Liver (tissue), 9 donors: ENCODE measurements around the gene RNASEH2A. TPM values are rescaled to one million over a fixed set of nuclear protein-coding genes. Genes with fewer than 3 reads are reported as not detected.

Experiments
- DNase-seq: peaks from one replicate; pipeline ENCODE4 v3.0.0-alpha.2; 2017; ENCODE audit warnings: low spot score
- H3K27ac ChIP-seq, 2 donors: one replicate each; pipeline ENCODE4 v1.7.0; 2013; ENCODE audit warnings: inconsistent platforms in 2 of 2, low read length in 2 of 2, control low read depth in 1 of 2, low read depth in 1 of 2, mild to moderate bottlenecking in 1 of 2
- H3K27me3 ChIP-seq, 4 donors: one replicate each; pipeline versions ENCODE4 v1.6.1 to v1.7.0; 2013; ENCODE audit warnings: low read length in 3 of 4, inconsistent platforms in 1 of 4, mild to moderate bottlenecking in 1 of 4, moderate library complexity in 1 of 4; ENCODE audit not compliant: control insufficient read depth in 4 of 4, insufficient read depth in 4 of 4
- H3K36me3 ChIP-seq, 4 donors: one replicate each; pipeline versions ENCODE4 v1.6.1 to v1.7.0; 2013; ENCODE audit warnings: low read length in 3 of 4, mild to moderate bottlenecking in 3 of 4, low read depth in 1 of 4, moderate library complexity in 1 of 4; ENCODE audit not compliant: control insufficient read depth in 4 of 4, insufficient read depth in 3 of 4
- H3K4me1 ChIP-seq, 4 donors: one replicate each; pipeline versions ENCODE4 v1.6.1 to v1.7.0; 2013; ENCODE audit warnings: low read length in 3 of 4, mild to moderate bottlenecking in 3 of 4, moderate library complexity in 1 of 4; ENCODE audit not compliant: control insufficient read depth in 4 of 4, insufficient read depth in 4 of 4
- H3K4me3 ChIP-seq, 3 donors: one replicate each; pipeline versions ENCODE4 v1.6.1 to v1.7.0; 2013; ENCODE audit warnings: low read length in 3 of 3, control low read depth in 1 of 3, low read depth in 1 of 3, mild to moderate bottlenecking in 1 of 3
- H3K9ac ChIP-seq, 2 donors: one replicate each; pipeline ENCODE4 v1.7.0; 2013; ENCODE audit warnings: low read length in 2 of 2, mild to moderate bottlenecking in 2 of 2, moderate library complexity in 2 of 2, control low read depth in 1 of 2, low read depth in 1 of 2
- H3K9me3 ChIP-seq, 4 donors: one replicate each; pipeline versions ENCODE4 v1.6.1 to v1.7.0; 2013; ENCODE audit warnings: low read length in 3 of 4; ENCODE audit not compliant: control insufficient read depth in 4 of 4
- EGR1 ChIP-seq, 2 donors: IDR thresholded peaks; 2 replicates each; pipeline ENCODE4 v1.6.1; 2016 to 2018; ENCODE audit warnings: antibody characterized with exemption in 2 of 2, low read depth in 2 of 2
- FOXA1 ChIP-seq: IDR thresholded peaks from 2 replicates; pipeline ENCODE4 v1.6.1; 2016; ENCODE audit warnings: antibody characterized with exemption
- FOXA2 ChIP-seq: IDR thresholded peaks from 2 replicates; pipeline ENCODE4 v1.6.1; 2016; ENCODE audit warnings: antibody characterized with exemption
- GABPA ChIP-seq, 2 donors: IDR thresholded peaks in 1 of 2; conservative IDR thresholded peaks in 1 of 2; 2 replicates each; pipeline ENCODE4 v1.6.1; 2016; ENCODE audit warnings: antibody characterized with exemption in 2 of 2, mild to moderate bottlenecking in 1 of 2, moderate library complexity in 1 of 2
- HNF4A ChIP-seq, 2 donors: conservative IDR thresholded peaks; 2 replicates each; pipeline ENCODE4 v1.6.1; 2016; ENCODE audit warnings: antibody characterized with exemption in 2 of 2, mild to moderate bottlenecking in 2 of 2
- HNF4G ChIP-seq: IDR thresholded peaks from 2 replicates; pipeline ENCODE4 v1.6.1; 2016; ENCODE audit warnings: antibody characterized with exemption
- JUND ChIP-seq, 2 donors: IDR thresholded peaks; 2 replicates each; pipeline ENCODE4 v1.6.1; 2016; ENCODE audit warnings: antibody characterized with exemption in 2 of 2
- NR2F2 ChIP-seq: IDR thresholded peaks from 2 replicates; pipeline ENCODE4 v1.6.1; 2016; ENCODE audit warnings: antibody characterized with exemption
- RAD21 ChIP-seq, 2 donors: IDR thresholded peaks; 2 replicates each; pipeline ENCODE4 v1.6.1; 2016; ENCODE audit warnings: antibody characterized with exemption in 2 of 2, mild to moderate bottlenecking in 2 of 2
- RXRA ChIP-seq, 2 donors: IDR thresholded peaks; 2 replicates each; pipeline ENCODE4 v1.6.1; 2017 to 2018; ENCODE audit warnings: antibody characterized with exemption in 2 of 2, mild to moderate bottlenecking in 1 of 2
- SP1 ChIP-seq: IDR thresholded peaks from 2 replicates; pipeline ENCODE4 v1.6.1; 2018; ENCODE audit warnings: antibody characterized with exemption, mild to moderate bottlenecking
- TAF1 ChIP-seq: conservative IDR thresholded peaks from 2 replicates; pipeline ENCODE4 v1.6.1; 2016; ENCODE audit warnings: antibody characterized with exemption, mild to moderate bottlenecking
- YY1 ChIP-seq: IDR thresholded peaks from 2 replicates; pipeline ENCODE4 v1.6.1; 2016; ENCODE audit warnings: antibody characterized with exemption, mild to moderate bottlenecking
- WGBS: extraction: QIAGEN DNeasy Blood & Tissue Kit; methylation state at CpG from one replicate; pipeline ENCODE4 v1.1.7; 2013; 5-methylcytosine and 5-hydroxymethylcytosine counted together
- polyA plus RNA-seq, 2 donors: library from polyadenylated mRNA; stranded (reverse) in 1 of 2; unstranded in 1 of 2; fragments of 200-250 nt in 1 of 2; fragments of >200 nt in 1 of 2; fragmentation: Nextera tagmentation in 1 of 2; extraction: Ambion mirVana in 1 of 2; gene quantifications; one replicate each; pipeline versions ENCODE4 v1.2.1 to v1.2.3, GENCODE V29; 2013 to 2015
- total RNA-seq, 2 donors: library from RNA; depleted of rRNA; stranded (reverse); fragments of >200 nt; gene quantifications; one replicate each; pipeline ENCODE4 v1.2.3, GENCODE V29; 2014
- TF ChIP-seq, protein P1 (sequence below): IDR thresholded peaks from 2 replicates; pipeline ENCODE4 v1.6.1; 2016; ENCODE audit warnings: antibody characterized with exemption, mild to moderate bottlenecking
- TF ChIP-seq, protein P2 (sequence below): fragments of 150-350 bp; IDR thresholded peaks from 2 replicates; pipeline ENCODE4 v1.5.1; 2017; ENCODE audit warnings: improper control_type of control experiment, low read depth, low read length; ENCODE audit not compliant: missing input control
- TF ChIP-seq, protein P3 (sequence below): IDR thresholded peaks from 2 replicates; pipeline ENCODE4 v1.6.1; 2016; ENCODE audit warnings: antibody characterized with exemption
- TF ChIP-seq, protein P4 (sequence below): IDR thresholded peaks from 2 replicates; pipeline ENCODE4 v1.6.1; 2016; ENCODE audit warnings: antibody characterized with exemption
- TF ChIP-seq, protein P5 (sequence below): IDR thresholded peaks from 2 replicates; pipeline ENCODE4 v1.6.1; 2016; ENCODE audit warnings: antibody characterized with exemption
- donor health status: healthy.
- donor health status: healthy.
- donor health status: healthy.
- donor health status: healthy.
- donor health status: healthy.

The RNASEH2A gene
- total and polyA plus RNA-seq, 4 donors: 1.8 to 17.5 (median 3.5) TPM

DNA sequence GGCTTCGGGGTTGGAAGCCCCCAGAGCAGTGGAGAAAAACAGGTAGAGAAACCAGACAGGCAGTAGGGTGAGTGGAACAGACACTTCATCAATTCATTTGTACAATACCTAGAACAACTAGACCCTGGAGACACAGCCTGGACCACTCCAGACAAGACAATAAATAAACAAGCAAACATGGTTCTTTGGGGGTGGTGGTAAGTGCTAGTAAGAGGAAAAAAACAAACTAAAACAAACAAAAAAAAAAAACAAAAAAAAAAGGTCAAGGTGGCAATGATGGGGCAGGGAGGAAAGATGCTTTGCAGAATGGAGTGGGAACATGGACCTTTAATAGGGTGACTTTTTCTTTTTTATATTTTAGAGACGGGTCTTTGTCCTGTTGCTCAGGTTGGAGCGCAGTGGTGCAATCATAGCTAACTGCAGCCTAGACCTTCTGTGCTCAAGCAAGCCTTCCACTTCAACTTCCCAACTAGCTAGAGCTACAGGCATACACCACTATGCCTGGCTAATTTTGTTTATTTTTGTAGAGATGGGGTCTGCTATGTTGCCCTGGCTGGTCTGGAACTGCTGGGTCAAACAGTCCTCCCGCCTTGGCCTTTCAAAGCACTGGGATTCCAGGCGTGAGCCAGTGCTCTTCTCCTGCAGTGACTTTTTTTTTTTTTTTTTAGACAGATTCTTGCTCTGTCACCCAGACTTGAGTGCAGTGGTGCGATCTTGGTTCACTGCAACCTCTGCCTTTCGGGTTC lies 12.0 kb upstream of the RNASEH2A start:
- Histone ChIP-seq H3K27ac (peak overlapping the region; percentile 98 to 99), H3K4me3 (peak overlapping the region; percentile 31 to 83 (median 53)), H3K4me1 (peaks cover 0 to 24% (median 14%) of the 10 kb centered on the region in 4 donors), H3K27me3 (no peaks in the 10 kb centered on the region), H3K36me3 (peaks cover 0 to 3% (median 1%) of the 10 kb centered on the region in 4 donors), H3K9me3 (no peaks in the 10 kb centered on the region), H3K9ac (peak overlapping the region; percentile 48 to 49)
- 61% methylated on average over 7 of the region's 7 CpGs for WGBS
- TF ChIP-seq HNF4A (conservative IDR thresholded peaks at IDR 0.05) (no peak), GABPA (IDR thresholded peaks at IDR 0.05 in 1 of 2, conservative IDR thresholded peaks at IDR 0.05 in 1 of 2) (no peak), HNF4G (no peak), SP1 (no peak), FOXA1 (no peak), TAF1 (no peak), FOXA2 (no peak), YY1 (no peak), JUND (IDR thresholded peaks at IDR 0.05) (peak in 1 of 2 donors; percentile 57), EGR1 (IDR thresholded peaks at IDR 0.05; ENCODE audit: low read depth in 2 of 2) (peak in 1 of 2 donors; percentile 5), RAD21 (IDR thresholded peaks at IDR 0.05) (peak in 1 of 2 donors; percentile 2), RXRA (IDR thresholded peaks at IDR 0.05) (peak in 1 of 2 donors; percentile 4), NR2F2 (no peak)
- TF ChIP-seq, protein P1, sequence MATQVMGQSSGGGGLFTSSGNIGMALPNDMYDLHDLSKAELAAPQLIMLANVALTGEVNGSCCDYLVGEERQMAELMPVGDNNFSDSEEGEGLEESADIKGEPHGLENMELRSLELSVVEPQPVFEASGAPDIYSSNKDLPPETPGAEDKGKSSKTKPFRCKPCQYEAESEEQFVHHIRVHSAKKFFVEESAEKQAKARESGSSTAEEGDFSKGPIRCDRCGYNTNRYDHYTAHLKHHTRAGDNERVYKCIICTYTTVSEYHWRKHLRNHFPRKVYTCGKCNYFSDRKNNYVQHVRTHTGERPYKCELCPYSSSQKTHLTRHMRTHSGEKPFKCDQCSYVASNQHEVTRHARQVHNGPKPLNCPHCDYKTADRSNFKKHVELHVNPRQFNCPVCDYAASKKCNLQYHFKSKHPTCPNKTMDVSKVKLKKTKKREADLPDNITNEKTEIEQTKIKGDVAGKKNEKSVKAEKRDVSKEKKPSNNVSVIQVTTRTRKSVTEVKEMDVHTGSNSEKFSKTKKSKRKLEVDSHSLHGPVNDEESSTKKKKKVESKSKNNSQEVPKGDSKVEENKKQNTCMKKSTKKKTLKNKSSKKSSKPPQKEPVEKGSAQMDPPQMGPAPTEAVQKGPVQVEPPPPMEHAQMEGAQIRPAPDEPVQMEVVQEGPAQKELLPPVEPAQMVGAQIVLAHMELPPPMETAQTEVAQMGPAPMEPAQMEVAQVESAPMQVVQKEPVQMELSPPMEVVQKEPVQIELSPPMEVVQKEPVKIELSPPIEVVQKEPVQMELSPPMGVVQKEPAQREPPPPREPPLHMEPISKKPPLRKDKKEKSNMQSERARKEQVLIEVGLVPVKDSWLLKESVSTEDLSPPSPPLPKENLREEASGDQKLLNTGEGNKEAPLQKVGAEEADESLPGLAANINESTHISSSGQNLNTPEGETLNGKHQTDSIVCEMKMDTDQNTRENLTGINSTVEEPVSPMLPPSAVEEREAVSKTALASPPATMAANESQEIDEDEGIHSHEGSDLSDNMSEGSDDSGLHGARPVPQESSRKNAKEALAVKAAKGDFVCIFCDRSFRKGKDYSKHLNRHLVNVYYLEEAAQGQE: no peak
- TF ChIP-seq, protein P2, sequence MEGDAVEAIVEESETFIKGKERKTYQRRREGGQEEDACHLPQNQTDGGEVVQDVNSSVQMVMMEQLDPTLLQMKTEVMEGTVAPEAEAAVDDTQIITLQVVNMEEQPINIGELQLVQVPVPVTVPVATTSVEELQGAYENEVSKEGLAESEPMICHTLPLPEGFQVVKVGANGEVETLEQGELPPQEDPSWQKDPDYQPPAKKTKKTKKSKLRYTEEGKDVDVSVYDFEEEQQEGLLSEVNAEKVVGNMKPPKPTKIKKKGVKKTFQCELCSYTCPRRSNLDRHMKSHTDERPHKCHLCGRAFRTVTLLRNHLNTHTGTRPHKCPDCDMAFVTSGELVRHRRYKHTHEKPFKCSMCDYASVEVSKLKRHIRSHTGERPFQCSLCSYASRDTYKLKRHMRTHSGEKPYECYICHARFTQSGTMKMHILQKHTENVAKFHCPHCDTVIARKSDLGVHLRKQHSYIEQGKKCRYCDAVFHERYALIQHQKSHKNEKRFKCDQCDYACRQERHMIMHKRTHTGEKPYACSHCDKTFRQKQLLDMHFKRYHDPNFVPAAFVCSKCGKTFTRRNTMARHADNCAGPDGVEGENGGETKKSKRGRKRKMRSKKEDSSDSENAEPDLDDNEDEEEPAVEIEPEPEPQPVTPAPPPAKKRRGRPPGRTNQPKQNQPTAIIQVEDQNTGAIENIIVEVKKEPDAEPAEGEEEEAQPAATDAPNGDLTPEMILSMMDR: no peak
- TF ChIP-seq, protein P3, sequence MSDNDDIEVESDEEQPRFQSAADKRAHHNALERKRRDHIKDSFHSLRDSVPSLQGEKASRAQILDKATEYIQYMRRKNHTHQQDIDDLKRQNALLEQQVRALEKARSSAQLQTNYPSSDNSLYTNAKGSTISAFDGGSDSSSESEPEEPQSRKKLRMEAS: peak; percentile 12
- TF ChIP-seq, protein P4, sequence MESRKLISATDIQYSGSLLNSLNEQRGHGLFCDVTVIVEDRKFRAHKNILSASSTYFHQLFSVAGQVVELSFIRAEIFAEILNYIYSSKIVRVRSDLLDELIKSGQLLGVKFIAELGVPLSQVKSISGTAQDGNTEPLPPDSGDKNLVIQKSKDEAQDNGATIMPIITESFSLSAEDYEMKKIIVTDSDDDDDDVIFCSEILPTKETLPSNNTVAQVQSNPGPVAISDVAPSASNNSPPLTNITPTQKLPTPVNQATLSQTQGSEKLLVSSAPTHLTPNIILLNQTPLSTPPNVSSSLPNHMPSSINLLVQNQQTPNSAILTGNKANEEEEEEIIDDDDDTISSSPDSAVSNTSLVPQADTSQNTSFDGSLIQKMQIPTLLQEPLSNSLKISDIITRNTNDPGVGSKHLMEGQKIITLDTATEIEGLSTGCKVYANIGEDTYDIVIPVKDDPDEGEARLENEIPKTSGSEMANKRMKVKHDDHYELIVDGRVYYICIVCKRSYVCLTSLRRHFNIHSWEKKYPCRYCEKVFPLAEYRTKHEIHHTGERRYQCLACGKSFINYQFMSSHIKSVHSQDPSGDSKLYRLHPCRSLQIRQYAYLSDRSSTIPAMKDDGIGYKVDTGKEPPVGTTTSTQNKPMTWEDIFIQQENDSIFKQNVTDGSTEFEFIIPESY: no peak
- TF ChIP-seq, protein P5, sequence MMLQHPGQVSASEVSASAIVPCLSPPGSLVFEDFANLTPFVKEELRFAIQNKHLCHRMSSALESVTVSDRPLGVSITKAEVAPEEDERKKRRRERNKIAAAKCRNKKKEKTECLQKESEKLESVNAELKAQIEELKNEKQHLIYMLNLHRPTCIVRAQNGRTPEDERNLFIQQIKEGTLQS: no peak
- DNase-seq: no peak
